ENCODE results near the gene ACTR5.

The ACTR5 gene

DNA sequence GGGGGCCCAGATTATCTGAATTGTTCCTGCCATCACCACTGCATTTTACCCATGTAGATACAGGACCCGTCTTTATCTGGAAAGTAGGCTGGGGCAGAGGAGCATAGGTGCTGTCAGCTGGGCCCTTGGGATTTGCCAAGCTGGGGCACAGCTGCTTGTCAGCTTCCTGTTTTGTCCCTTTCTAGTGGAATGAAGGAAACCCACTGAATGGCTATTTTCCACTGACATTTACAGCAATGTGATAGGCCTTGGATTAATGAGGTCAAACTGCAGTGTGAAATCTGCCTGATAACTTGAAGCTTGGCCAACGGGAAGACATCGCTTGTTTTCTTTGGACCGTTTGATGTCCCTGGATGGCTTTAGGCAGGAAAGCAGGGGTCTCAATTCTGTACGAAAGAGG lies 63.9 kb downstream of the ACTR5 start:
- no peak for TF ChIP-seq EP300 (IDR thresholded peaks at IDR 0.05; ENCODE audit: borderline replicate concordance)
- no peak for TF ChIP-seq EGR1 (IDR thresholded peaks at IDR 0.05)
- no peak for TF ChIP-seq TCF12 (IDR thresholded peaks at IDR 0.05; ENCODE audit: low read depth)

DNA sequence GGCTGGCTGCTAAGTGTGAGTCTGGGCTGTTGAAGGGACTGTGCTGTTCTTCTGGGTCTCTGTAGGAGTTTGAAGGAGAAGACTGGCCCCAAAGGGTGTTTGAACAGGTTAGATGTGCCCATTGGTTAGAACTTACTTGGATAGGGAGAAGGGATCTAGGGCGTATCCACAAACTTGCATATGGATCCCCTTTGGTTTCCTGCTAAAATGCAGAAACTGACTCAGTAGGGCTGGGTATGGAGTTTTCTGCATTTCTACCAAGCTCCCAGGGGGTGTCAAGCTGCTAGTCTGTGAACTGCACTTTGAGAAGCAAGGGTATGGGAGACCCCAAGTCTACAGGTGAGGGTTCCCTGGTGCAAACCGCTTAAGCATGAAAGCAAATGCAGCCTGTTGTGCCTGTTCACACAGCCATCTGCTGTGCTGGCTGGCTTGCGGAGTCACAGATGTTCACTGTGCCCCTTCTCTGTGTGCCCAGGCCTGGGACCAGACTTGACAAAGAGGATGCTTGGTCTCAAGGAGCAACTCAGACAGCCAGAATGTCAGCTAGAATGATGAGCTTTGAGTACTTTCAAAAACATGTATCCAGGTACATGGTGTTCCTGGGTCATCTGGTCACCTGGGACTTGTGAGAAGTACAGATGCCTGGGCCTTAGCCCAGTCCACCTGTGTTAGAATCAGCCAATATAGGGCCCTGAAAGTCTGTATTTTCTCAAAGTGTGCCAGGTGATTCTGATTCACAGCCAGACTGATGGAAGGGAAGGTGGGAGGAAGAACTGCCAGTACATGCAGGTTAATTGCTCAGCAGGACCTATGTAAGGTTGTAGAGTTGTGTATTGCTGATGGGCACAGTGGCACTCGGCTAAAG lies 64.7 kb downstream of the ACTR5 start:
- TF ChIP-seq, protein P1, sequence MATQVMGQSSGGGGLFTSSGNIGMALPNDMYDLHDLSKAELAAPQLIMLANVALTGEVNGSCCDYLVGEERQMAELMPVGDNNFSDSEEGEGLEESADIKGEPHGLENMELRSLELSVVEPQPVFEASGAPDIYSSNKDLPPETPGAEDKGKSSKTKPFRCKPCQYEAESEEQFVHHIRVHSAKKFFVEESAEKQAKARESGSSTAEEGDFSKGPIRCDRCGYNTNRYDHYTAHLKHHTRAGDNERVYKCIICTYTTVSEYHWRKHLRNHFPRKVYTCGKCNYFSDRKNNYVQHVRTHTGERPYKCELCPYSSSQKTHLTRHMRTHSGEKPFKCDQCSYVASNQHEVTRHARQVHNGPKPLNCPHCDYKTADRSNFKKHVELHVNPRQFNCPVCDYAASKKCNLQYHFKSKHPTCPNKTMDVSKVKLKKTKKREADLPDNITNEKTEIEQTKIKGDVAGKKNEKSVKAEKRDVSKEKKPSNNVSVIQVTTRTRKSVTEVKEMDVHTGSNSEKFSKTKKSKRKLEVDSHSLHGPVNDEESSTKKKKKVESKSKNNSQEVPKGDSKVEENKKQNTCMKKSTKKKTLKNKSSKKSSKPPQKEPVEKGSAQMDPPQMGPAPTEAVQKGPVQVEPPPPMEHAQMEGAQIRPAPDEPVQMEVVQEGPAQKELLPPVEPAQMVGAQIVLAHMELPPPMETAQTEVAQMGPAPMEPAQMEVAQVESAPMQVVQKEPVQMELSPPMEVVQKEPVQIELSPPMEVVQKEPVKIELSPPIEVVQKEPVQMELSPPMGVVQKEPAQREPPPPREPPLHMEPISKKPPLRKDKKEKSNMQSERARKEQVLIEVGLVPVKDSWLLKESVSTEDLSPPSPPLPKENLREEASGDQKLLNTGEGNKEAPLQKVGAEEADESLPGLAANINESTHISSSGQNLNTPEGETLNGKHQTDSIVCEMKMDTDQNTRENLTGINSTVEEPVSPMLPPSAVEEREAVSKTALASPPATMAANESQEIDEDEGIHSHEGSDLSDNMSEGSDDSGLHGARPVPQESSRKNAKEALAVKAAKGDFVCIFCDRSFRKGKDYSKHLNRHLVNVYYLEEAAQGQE (IDR thresholded peaks at IDR 0.05; ENCODE audit: low read depth), result no peak
- TF ChIP-seq EGR1 (IDR thresholded peaks at IDR 0.05) (no peak), ZBTB7A (IDR thresholded peaks at IDR 0.05; ENCODE audit: low read depth) (no peak), TEAD4 (IDR thresholded peaks at IDR 0.05) (no peak), TCF12 (IDR thresholded peaks at IDR 0.05; ENCODE audit: low read depth) (no peak), YY1 (IDR thresholded peaks at IDR 0.05; ENCODE audit: low read depth) (no peak)
- TF ChIP-seq, protein P2, sequence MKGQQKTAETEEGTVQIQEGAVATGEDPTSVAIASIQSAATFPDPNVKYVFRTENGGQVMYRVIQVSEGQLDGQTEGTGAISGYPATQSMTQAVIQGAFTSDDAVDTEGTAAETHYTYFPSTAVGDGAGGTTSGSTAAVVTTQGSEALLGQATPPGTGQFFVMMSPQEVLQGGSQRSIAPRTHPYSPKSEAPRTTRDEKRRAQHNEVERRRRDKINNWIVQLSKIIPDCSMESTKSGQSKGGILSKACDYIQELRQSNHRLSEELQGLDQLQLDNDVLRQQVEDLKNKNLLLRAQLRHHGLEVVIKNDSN (IDR thresholded peaks at IDR 0.05), result no peak

- TF ChIP-seq TEAD4 (IDR thresholded peaks at IDR 0.05) (no peak), ZBTB7A (IDR thresholded peaks at IDR 0.05; ENCODE audit: low read depth) (no peak), CREB1 (IDR thresholded peaks at IDR 0.05; ENCODE audit: low read depth) (no peak), TAF1 (IDR thresholded peaks at IDR 0.05; ENCODE audit: low read depth) (no peak), TCF12 (IDR thresholded peaks at IDR 0.05; ENCODE audit: low read depth) (no peak), YY1 (IDR thresholded peaks at IDR 0.05; ENCODE audit: low read depth) (no peak)
- TF ChIP-seq, protein P1 (IDR thresholded peaks at IDR 0.05; ENCODE audit: low read depth), result no peak
Observed at GRCh38 chr20:38815446-38815845, 67.2 kb downstream of the ACTR5 start.

- no peak for TF ChIP-seq TEAD4 (IDR thresholded peaks at IDR 0.05)
- no peak for TF ChIP-seq NFIC (IDR thresholded peaks at IDR 0.05)
- TF ChIP-seq FOXM1 (IDR thresholded peaks at IDR 0.05; ENCODE audit: borderline replicate concordance, low read depth), result no peak
- no peak for TF ChIP-seq EP300 (IDR thresholded peaks at IDR 0.05; ENCODE audit: borderline replicate concordance)
- no peak for TF ChIP-seq ZBTB7A (IDR thresholded peaks at IDR 0.05; ENCODE audit: low read depth)
- TF ChIP-seq, protein P3, sequence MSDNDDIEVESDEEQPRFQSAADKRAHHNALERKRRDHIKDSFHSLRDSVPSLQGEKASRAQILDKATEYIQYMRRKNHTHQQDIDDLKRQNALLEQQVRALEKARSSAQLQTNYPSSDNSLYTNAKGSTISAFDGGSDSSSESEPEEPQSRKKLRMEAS (IDR thresholded peaks at IDR 0.05), result no peak
- no peak for TF ChIP-seq YY1 (IDR thresholded peaks at IDR 0.05; ENCODE audit: low read depth)
- no peak for TF ChIP-seq TAF1 (IDR thresholded peaks at IDR 0.05; ENCODE audit: low read depth)
- TF ChIP-seq, protein P2 (IDR thresholded peaks at IDR 0.05), result no peak
- TF ChIP-seq CREB1 (IDR thresholded peaks at IDR 0.05; ENCODE audit: low read depth), result no peak
Observed at GRCh38 chr20:38818113-38819065, 70.1 kb downstream of the ACTR5 start.

Data from Ishikawa (cell line).